ENCODE measurements around the gene TMF1.

The TMF1 gene

GRCh38 chr3:68988740-68989139 is 63.4 kb downstream of the TMF1 start:
- Histone ChIP-seq H3K27ac (ENCODE audit: low read depth, low read length) (no peak overlapping the region), H3K36me3 (ENCODE audit: control insufficient read depth, low read length) (peaks cover 7% of the 10 kb centered on the region), H3K4me2 (ENCODE audit: low read length) (no peak overlapping the region), H3K4me3 (ENCODE audit: low read length) (no peak overlapping the region), H3K27me3 (ENCODE audit: control insufficient read depth, low read length) (no peaks in the 10 kb centered on the region), H3K9me2 (replicated peaks; ENCODE audit: control insufficient read depth, low read length) (no peaks in the 10 kb centered on the region), H3K79me2 (ENCODE audit: control insufficient read depth, low read length) (no peaks in the 10 kb centered on the region), H3K9me3 (ENCODE audit: control insufficient read depth, insufficient read depth, low read length) (no peaks in the 10 kb centered on the region), H4K20me1 (ENCODE audit: control insufficient read depth, insufficient read depth, low read depth, low read length) (no peaks in the 10 kb centered on the region), H3K4me1 (ENCODE audit: control insufficient read depth, low read length) (no peaks in the 10 kb centered on the region), H3F3A (ENCODE audit: control insufficient read depth, insufficient read depth) (no peaks in the 10 kb centered on the region)
- TF ChIP-seq EZH2phosphoT487 (IDR thresholded peaks at IDR 0.05; ENCODE audit: borderline replicate concordance, low read length) = no peak
- TF ChIP-seq CTCF (IDR thresholded peaks at IDR 0.05; ENCODE audit: low read depth, low read length, poor library complexity, severe bottlenecking) = no peak

GRCh38 chr3:68987322-68987721 is 64.8 kb downstream of the TMF1 start:
- no peak for TF ChIP-seq CTCF (IDR thresholded peaks at IDR 0.05; ENCODE audit: low read depth, low read length, poor library complexity, severe bottlenecking)
- TF ChIP-seq EZH2phosphoT487 (IDR thresholded peaks at IDR 0.05; ENCODE audit: borderline replicate concordance, low read length) = no peak
- peaks cover 7% of the 10 kb centered on the region; the same call in 1 of the 2 replicates for H3K36me3 ChIP-seq (ENCODE audit: control insufficient read depth, low read length)

GRCh38 chr3:68986496-68987208 is 65.5 kb downstream of the TMF1 start:
- no peaks in the 10 kb centered on the region for H3K9me3 ChIP-seq (ENCODE audit: control insufficient read depth, insufficient read depth, low read length)
- no peak overlapping the region for H3K4me3 ChIP-seq (ENCODE audit: low read length)
- no peaks in the 10 kb centered on the region for H4K20me1 ChIP-seq (ENCODE audit: control insufficient read depth, insufficient read depth, low read depth, low read length)
- no peaks in the 10 kb centered on the region for H3K9me2 ChIP-seq (replicated peaks; ENCODE audit: control insufficient read depth, low read length)
- no peaks in the 10 kb centered on the region for H3K79me2 ChIP-seq (ENCODE audit: control insufficient read depth, low read length)
- no peaks in the 10 kb centered on the region for H3K4me1 ChIP-seq (ENCODE audit: control insufficient read depth, low read length)
- no peaks in the 10 kb centered on the region for H3F3A ChIP-seq (ENCODE audit: control insufficient read depth, insufficient read depth)
- TF ChIP-seq CTCF (IDR thresholded peaks at IDR 0.05; ENCODE audit: low read depth, low read length, poor library complexity, severe bottlenecking) = no peak
- no peak for TF ChIP-seq EZH2phosphoT487 (IDR thresholded peaks at IDR 0.05; ENCODE audit: borderline replicate concordance, low read length)
- peaks cover 7% of the 10 kb centered on the region; the same call in 1 of the 2 replicates for H3K36me3 ChIP-seq (ENCODE audit: control insufficient read depth, low read length)
- H3K27ac ChIP-seq (ENCODE audit: low read depth, low read length) = no peak overlapping the region
- H3K4me2 ChIP-seq (ENCODE audit: low read length) = no peak overlapping the region
- H3K27me3 ChIP-seq (ENCODE audit: control insufficient read depth, low read length) = no peaks in the 10 kb centered on the region

More at GRCh38 chr3:68987322-68987721, 64.8 kb downstream of the TMF1 start:
- H3K9me3 ChIP-seq (ENCODE audit: control insufficient read depth, insufficient read depth, low read length) = no peaks in the 10 kb centered on the region
- H3K9me2 ChIP-seq (replicated peaks; ENCODE audit: control insufficient read depth, low read length) = no peaks in the 10 kb centered on the region
- no peak overlapping the region for H3K27ac ChIP-seq (ENCODE audit: low read depth, low read length)
- H3K4me2 ChIP-seq (ENCODE audit: low read length) = no peak overlapping the region
- H3F3A ChIP-seq (ENCODE audit: control insufficient read depth, insufficient read depth) = no peaks in the 10 kb centered on the region
- H3K27me3 ChIP-seq (ENCODE audit: control insufficient read depth, low read length) = no peaks in the 10 kb centered on the region
- no peaks in the 10 kb centered on the region for H4K20me1 ChIP-seq (ENCODE audit: control insufficient read depth, insufficient read depth, low read depth, low read length)
- no peak overlapping the region for H3K4me3 ChIP-seq (ENCODE audit: low read length)
- H3K4me1 ChIP-seq (ENCODE audit: control insufficient read depth, low read length) = no peaks in the 10 kb centered on the region
- no peaks in the 10 kb centered on the region for H3K79me2 ChIP-seq (ENCODE audit: control insufficient read depth, low read length)
